HepG2 (cell line): Measurements from ENCODE around the gene UST. TPM values are rescaled to one million over a fixed set of nuclear protein-coding genes. Genes with fewer than 3 reads are reported as not detected.

ENCODE experiments used
- BCL3 ChIP-seq: sonication (generic); formaldehyde crosslinking; IDR thresholded peaks from 2 replicates; pipeline ENCODE4 v1.5.1; 2020; ENCODE audit warnings: mild to moderate bottlenecking, missing genetic modification reagents, moderate library complexity
- FOXM1 ChIP-seq: sonication (generic); formaldehyde crosslinking; IDR thresholded peaks from 2 replicates; pipeline ENCODE4 v1.5.0; 2020; ENCODE audit warnings: missing genetic modification reagents
- HOXA3 ChIP-seq: sonication (generic); formaldehyde crosslinking; IDR thresholded peaks from 2 replicates; pipeline ENCODE4 v1.5.0; 2020; ENCODE audit warnings: missing genetic modification reagents
- MXD1 ChIP-seq: sonication (generic); formaldehyde crosslinking; IDR thresholded peaks from 2 replicates; pipeline ENCODE4 v1.4.0; 2020; ENCODE audit warnings: mild to moderate bottlenecking, missing genetic modification reagents
- PHB2 ChIP-seq: fragments of 450-650 bp; IDR thresholded peaks from 2 replicates; pipeline ENCODE4 v1.6.1; 2018; ENCODE audit not compliant: partially characterized antibody
- POGZ ChIP-seq: sonication (generic); formaldehyde crosslinking; IDR thresholded peaks from 2 replicates; pipeline ENCODE4 v1.4.0; 2020; ENCODE audit warnings: mild to moderate bottlenecking, missing genetic modification reagents
- RAD21 ChIP-seq: fragments of 450-650 bp; formaldehyde crosslinking; IDR thresholded peaks from 2 replicates; pipeline ENCODE4 v1.5.0; 2020; ENCODE audit warnings: mild to moderate bottlenecking
- RFX5 ChIP-seq: IDR thresholded peaks from 2 replicates; pipeline ENCODE4 v1.6.1; 2011; ENCODE audit warnings: low read depth, low read length, improper control_type of control experiment
- STAG1 ChIP-seq: sonication (generic); formaldehyde crosslinking; IDR thresholded peaks from 2 replicates; pipeline ENCODE4 v1.4.0; 2020; ENCODE audit warnings: missing genetic modification reagents
- TBX3 ChIP-seq: fragments of 450-650 bp; IDR thresholded peaks from 2 replicates; pipeline ENCODE4 v1.6.1; 2017; ENCODE audit warnings: antibody characterized with exemption, mild to moderate bottlenecking, inconsistent platforms, borderline replicate concordance
- YY1 ChIP-seq: IDR thresholded peaks from 2 replicates; pipeline ENCODE4 v1.6.1; 2011; ENCODE audit warnings: low read length, low read depth, moderate library complexity, mild to moderate bottlenecking; ENCODE audit not compliant: insufficient read depth, insufficient replicate concordance
- ZFP37 ChIP-seq: sonication (generic); formaldehyde crosslinking; IDR thresholded peaks from 2 replicates; pipeline ENCODE4 v1.4.0; 2020; ENCODE audit warnings: missing genetic modification reagents, borderline replicate concordance
- ZMYM4 ChIP-seq: sonication (generic); formaldehyde crosslinking; IDR thresholded peaks from 2 replicates; pipeline ENCODE4 v1.8.1; 2023; ENCODE audit warnings: mild to moderate bottlenecking, missing genetic modification reagents
- ZNF136 ChIP-seq: sonication (generic); formaldehyde crosslinking; IDR thresholded peaks from 2 replicates; pipeline ENCODE4 v1.8.1; 2022; ENCODE audit warnings: low read depth, mild to moderate bottlenecking, moderate library complexity, missing genetic modification reagents
- ZNF562 ChIP-seq: sonication (generic); formaldehyde crosslinking; IDR thresholded peaks from 2 replicates; pipeline ENCODE4 v1.8.0; 2022; ENCODE audit warnings: missing genetic modification reagents, borderline replicate concordance
- ZNF768 ChIP-seq: sonication (generic); formaldehyde crosslinking; IDR thresholded peaks from 2 replicates; pipeline ENCODE4 v1.4.0; 2020; ENCODE audit warnings: missing genetic modification reagents
- polyA plus RNA-seq, 8 experiments: library from polyadenylated mRNA; depleted of rRNA in 3 of 8; stranded (reverse) in 7 of 8; unstranded in 1 of 8; fragments of >200 nt; fragmentation: Illumina TruSeq in 4 of 8; extraction: Trizol in 4 of 8; gene quantifications; 2 replicates each; pipeline versions ENCODE4 v1.2.1 to v1.2.3, GENCODE V29; 2011 to 2016; ENCODE audit warnings: low read depth in 4 of 8, missing spikeins in 1 of 8, mixed read lengths in 1 of 8; ENCODE audit not compliant: insufficient read depth in 1 of 8
- total RNA-seq, 5 experiments: library from RNA; depleted of rRNA; stranded (reverse); fragments of >200 nt; fragmentation: Illumina TruSeq; extraction: Trizol; gene quantifications; 2 replicates each; pipeline ENCODE4 v1.2.3, GENCODE V29; 2016; ENCODE audit warnings: low read depth in 1 of 5
- TF ChIP-seq, protein P1 (sequence below): sonication (generic); formaldehyde crosslinking; IDR thresholded peaks from 2 replicates; pipeline ENCODE4 v1.5.0; 2020; ENCODE audit warnings: missing genetic modification reagents
- TF ChIP-seq, protein P2 (sequence below): IDR thresholded peaks from 2 replicates; pipeline ENCODE4 v1.6.1; 2016; ENCODE audit warnings: low read depth
- TF ChIP-seq, protein P3 (sequence below): sonication (generic); formaldehyde crosslinking; IDR thresholded peaks from 2 replicates; pipeline ENCODE4 v1.5.0; 2020; ENCODE audit warnings: mild to moderate bottlenecking, missing genetic modification reagents, moderate library complexity
- TF ChIP-seq, protein P4 (sequence below): sonication (generic); formaldehyde crosslinking; IDR thresholded peaks from 2 replicates; pipeline ENCODE4 v1.5.1; 2020; ENCODE audit warnings: mild to moderate bottlenecking, missing genetic modification reagents, moderate library complexity

UST gene
- total and polyA plus RNA-seq, 2 of the 13 experiments (the other 11 are each of a cell fraction or from before 2014, with no cell fraction given) = 0.27 TPM; not detected in 1

- TF ChIP-seq ZNF136 = no peak
- TF ChIP-seq, protein P1, sequence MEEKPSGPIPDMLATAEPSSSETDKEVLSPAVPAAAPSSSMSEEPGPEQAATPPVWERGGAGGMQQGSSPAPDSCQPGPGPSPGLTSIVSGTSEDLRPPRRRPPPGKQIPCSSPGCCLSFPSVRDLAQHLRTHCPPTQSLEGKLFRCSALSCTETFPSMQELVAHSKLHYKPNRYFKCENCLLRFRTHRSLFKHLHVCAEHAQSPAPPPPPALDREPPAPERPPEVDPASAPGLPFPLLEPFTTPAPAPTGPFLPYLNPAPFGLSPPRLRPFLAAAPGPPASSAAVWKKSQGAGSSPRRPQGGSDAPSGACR (CRISPR knock-in tag) = no peak
- TF ChIP-seq STAG1 (CRISPR knock-in tag) = peak; percentile 52
- no peak for TF ChIP-seq BCL3
- peak; percentile 68; the same call in 1 of the 2 replicates for TF ChIP-seq ZMYM4 (CRISPR knock-in tag)
- TF ChIP-seq, protein P2, sequence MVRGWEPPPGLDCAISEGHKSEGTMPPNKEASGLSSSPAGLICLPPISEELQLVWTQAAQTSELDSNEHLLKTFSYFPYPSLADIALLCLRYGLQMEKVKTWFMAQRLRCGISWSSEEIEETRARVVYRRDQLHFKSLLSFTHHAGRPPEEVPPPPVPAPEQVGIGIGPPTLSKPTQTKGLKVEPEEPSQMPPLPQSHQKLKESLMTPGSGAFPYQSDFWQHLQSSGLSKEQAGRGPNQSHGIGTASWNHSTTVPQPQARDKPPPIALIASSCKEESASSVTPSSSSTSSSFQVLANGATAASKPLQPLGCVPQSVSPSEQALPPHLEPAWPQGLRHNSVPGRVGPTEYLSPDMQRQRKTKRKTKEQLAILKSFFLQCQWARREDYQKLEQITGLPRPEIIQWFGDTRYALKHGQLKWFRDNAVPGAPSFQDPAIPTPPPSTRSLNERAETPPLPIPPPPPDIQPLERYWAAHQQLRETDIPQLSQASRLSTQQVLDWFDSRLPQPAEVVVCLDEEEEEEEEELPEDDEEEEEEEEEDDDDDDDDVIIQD (CRISPR knock-in tag) = peak; percentile 63; the same call in 1 of the 2 replicates
- TF ChIP-seq POGZ = peak; percentile 78; the same call in 1 of the 2 replicates
- peak; percentile 53; the same call in 1 of the 2 replicates for TF ChIP-seq RAD21 (CRISPR knock-in tag)
- TF ChIP-seq ZFP37 = no peak
- TF ChIP-seq ZNF562 = no peak
- TF ChIP-seq ZNF768 (CRISPR knock-in tag) = 0 out of 2 replicates have a peak, but pooled peaks have one; percentile 22
- TF ChIP-seq, protein P3, sequence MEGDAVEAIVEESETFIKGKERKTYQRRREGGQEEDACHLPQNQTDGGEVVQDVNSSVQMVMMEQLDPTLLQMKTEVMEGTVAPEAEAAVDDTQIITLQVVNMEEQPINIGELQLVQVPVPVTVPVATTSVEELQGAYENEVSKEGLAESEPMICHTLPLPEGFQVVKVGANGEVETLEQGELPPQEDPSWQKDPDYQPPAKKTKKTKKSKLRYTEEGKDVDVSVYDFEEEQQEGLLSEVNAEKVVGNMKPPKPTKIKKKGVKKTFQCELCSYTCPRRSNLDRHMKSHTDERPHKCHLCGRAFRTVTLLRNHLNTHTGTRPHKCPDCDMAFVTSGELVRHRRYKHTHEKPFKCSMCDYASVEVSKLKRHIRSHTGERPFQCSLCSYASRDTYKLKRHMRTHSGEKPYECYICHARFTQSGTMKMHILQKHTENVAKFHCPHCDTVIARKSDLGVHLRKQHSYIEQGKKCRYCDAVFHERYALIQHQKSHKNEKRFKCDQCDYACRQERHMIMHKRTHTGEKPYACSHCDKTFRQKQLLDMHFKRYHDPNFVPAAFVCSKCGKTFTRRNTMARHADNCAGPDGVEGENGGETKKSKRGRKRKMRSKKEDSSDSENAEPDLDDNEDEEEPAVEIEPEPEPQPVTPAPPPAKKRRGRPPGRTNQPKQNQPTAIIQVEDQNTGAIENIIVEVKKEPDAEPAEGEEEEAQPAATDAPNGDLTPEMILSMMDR (CRISPR knock-in tag) = peak; percentile 64
- no peak for TF ChIP-seq FOXM1
- no peak for TF ChIP-seq RFX5
- no peak for TF ChIP-seq PHB2
- TF ChIP-seq, protein P4, sequence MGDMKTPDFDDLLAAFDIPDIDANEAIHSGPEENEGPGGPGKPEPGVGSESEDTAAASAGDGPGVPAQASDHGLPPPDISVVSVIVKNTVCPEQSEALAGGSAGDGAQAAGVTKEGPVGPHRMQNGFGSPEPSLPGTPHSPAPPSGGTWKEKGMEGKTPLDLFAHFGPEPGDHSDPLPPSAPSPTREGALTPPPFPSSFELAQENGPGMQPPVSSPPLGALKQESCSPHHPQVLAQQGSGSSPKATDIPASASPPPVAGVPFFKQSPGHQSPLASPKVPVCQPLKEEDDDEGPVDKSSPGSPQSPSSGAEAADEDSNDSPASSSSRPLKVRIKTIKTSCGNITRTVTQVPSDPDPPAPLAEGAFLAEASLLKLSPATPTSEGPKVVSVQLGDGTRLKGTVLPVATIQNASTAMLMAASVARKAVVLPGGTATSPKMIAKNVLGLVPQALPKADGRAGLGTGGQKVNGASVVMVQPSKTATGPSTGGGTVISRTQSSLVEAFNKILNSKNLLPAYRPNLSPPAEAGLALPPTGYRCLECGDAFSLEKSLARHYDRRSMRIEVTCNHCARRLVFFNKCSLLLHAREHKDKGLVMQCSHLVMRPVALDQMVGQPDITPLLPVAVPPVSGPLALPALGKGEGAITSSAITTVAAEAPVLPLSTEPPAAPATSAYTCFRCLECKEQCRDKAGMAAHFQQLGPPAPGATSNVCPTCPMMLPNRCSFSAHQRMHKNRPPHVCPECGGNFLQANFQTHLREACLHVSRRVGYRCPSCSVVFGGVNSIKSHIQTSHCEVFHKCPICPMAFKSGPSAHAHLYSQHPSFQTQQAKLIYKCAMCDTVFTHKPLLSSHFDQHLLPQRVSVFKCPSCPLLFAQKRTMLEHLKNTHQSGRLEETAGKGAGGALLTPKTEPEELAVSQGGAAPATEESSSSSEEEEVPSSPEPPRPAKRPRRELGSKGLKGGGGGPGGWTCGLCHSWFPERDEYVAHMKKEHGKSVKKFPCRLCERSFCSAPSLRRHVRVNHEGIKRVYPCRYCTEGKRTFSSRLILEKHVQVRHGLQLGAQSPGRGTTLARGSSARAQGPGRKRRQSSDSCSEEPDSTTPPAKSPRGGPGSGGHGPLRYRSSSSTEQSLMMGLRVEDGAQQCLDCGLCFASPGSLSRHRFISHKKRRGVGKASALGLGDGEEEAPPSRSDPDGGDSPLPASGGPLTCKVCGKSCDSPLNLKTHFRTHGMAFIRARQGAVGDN (CRISPR knock-in tag) = peak; percentile 31; the same call in 1 of the 2 replicates
- TF ChIP-seq HOXA3 (CRISPR knock-in tag) = peak; percentile 29; the same call in 1 of the 2 replicates
- no peak for TF ChIP-seq TBX3
- TF ChIP-seq YY1 = peak; percentile 90
- 0 out of 2 replicates have a peak, but pooled peaks have one; percentile 28 for TF ChIP-seq MXD1 (CRISPR knock-in tag)
These were observed 296.8 kb downstream of the UST start (continued) for GRCh38 chr6:149043476-149044130.
